ENCODE results near the gene RNF157. TPM values are rescaled to one million over a fixed set of nuclear protein-coding genes. Genes with fewer than 3 reads are reported as not detected.
A peak's percentile ranks its signal among the peaks of the same experiment; 100 is the strongest.

The RNF157 gene
- total and polyA plus RNA-seq, 9 of the 15 experiments (the other 6 are each of a cell fraction or from before 2014, with no cell fraction given), result 8.1 to 31.7 (median 20.8) TPM

DNA sequence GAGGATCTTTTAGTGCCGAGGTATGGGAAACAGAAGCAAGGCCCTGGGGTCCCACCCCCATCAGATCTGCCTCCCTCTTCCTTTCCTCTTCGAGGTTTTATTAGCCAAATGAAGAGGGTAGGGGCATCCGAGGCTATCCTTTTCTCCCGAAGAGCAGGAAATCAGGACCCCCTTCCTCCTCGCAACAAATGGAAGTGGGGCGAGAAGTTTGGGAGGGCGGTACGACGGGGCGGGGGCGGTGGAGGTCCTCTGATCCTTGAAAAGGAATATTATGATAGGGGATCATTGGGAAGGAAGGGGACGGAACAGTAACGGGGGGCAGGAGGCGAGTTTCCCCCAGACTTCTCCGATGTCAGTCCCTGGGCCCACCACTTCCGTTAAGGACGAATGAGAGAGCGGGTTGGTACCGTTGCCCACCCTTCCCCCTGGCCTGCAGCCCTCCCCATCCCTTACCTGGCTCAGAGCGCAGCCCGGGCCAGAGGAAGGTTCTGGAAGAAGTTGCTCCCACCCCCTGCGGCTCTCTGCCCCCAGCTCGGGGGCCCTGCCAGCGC, 99.6 kb downstream of the RNF157 start:
- no peaks in the 10 kb centered on the region for H3K79me2 ChIP-seq (ENCODE audit: control insufficient read depth, insufficient read depth, low read length)
- H3K9me3 ChIP-seq (replicated peaks; ENCODE audit: control insufficient read depth, insufficient read depth, low read depth, low read length), result no peaks in the 10 kb centered on the region
- FAIRE-seq, result no peak
- no peak for DNase-seq (ENCODE audit: extremely low read depth in 1 of 4, low spot score in 3 of 4)
- 0 out of 4 replicates have a peak overlapping the region, but pooled peaks of 1 of the 2 experiments have one; percentile 87 for H3K9ac ChIP-seq (ENCODE audit: insufficient read depth in 1 of 2, low read depth in 2 of 2, low read length in 2 of 2)
- BruUV-seq (replicated peaks), result no TSS peak
- peak overlapping the region; percentile 61; the same call in 1 of the 2 replicates for H3K4me2 ChIP-seq (ENCODE audit: insufficient read depth, low read length)
- H3K9me1 ChIP-seq (ENCODE audit: control insufficient read depth, insufficient read depth, low read length), result no peaks in the 10 kb centered on the region
- no peak overlapping the region for H2AFZ ChIP-seq (ENCODE audit: low read depth, low read length)
- CTCF ChIA-PET (ENCODE audit: low intra/inter-chr PET ratio), result interaction anchor here (1.5 kb wide), 1 partner anchor 139 kb away, joined by 5 read pairs; no protein-coding TSS in a partner anchor
- 7% methylated on average over 10 of the region's 24 CpGs for WGBS (ENCODE audit: insufficient coverage, low coverage, missing lambda C conversion rate)
- POLR2A ChIA-PET, result interaction anchor here (0.7 to 4.3 kb wide), 7 partner anchors 11 to 52 kb away, joined by 3 to 28 read pairs (median 4); no protein-coding TSS in a partner anchor
- peaks cover 5 to 48% of the 10 kb centered on the region in 2 experiments; a peak in 3 of 5 replicates for H3K4me1 ChIP-seq (replicated peaks in 1 of 2; ENCODE audit: control insufficient read depth in 2 of 2, insufficient read depth in 2 of 2, low read length in 2 of 2)
- ATAC-seq, result no peak; the same call in 2 of the 3 replicates
- in situ Hi-C loops (cut with MboI), result no loop called here
- TF ChIP-seq ZNF444 (CRISPR knock-in tag; IDR thresholded peaks at IDR 0.05), result no peak
- TF ChIP-seq CEBPB (tag; IDR thresholded peaks at IDR 0.05), result no peak
- TF ChIP-seq, protein P1, sequence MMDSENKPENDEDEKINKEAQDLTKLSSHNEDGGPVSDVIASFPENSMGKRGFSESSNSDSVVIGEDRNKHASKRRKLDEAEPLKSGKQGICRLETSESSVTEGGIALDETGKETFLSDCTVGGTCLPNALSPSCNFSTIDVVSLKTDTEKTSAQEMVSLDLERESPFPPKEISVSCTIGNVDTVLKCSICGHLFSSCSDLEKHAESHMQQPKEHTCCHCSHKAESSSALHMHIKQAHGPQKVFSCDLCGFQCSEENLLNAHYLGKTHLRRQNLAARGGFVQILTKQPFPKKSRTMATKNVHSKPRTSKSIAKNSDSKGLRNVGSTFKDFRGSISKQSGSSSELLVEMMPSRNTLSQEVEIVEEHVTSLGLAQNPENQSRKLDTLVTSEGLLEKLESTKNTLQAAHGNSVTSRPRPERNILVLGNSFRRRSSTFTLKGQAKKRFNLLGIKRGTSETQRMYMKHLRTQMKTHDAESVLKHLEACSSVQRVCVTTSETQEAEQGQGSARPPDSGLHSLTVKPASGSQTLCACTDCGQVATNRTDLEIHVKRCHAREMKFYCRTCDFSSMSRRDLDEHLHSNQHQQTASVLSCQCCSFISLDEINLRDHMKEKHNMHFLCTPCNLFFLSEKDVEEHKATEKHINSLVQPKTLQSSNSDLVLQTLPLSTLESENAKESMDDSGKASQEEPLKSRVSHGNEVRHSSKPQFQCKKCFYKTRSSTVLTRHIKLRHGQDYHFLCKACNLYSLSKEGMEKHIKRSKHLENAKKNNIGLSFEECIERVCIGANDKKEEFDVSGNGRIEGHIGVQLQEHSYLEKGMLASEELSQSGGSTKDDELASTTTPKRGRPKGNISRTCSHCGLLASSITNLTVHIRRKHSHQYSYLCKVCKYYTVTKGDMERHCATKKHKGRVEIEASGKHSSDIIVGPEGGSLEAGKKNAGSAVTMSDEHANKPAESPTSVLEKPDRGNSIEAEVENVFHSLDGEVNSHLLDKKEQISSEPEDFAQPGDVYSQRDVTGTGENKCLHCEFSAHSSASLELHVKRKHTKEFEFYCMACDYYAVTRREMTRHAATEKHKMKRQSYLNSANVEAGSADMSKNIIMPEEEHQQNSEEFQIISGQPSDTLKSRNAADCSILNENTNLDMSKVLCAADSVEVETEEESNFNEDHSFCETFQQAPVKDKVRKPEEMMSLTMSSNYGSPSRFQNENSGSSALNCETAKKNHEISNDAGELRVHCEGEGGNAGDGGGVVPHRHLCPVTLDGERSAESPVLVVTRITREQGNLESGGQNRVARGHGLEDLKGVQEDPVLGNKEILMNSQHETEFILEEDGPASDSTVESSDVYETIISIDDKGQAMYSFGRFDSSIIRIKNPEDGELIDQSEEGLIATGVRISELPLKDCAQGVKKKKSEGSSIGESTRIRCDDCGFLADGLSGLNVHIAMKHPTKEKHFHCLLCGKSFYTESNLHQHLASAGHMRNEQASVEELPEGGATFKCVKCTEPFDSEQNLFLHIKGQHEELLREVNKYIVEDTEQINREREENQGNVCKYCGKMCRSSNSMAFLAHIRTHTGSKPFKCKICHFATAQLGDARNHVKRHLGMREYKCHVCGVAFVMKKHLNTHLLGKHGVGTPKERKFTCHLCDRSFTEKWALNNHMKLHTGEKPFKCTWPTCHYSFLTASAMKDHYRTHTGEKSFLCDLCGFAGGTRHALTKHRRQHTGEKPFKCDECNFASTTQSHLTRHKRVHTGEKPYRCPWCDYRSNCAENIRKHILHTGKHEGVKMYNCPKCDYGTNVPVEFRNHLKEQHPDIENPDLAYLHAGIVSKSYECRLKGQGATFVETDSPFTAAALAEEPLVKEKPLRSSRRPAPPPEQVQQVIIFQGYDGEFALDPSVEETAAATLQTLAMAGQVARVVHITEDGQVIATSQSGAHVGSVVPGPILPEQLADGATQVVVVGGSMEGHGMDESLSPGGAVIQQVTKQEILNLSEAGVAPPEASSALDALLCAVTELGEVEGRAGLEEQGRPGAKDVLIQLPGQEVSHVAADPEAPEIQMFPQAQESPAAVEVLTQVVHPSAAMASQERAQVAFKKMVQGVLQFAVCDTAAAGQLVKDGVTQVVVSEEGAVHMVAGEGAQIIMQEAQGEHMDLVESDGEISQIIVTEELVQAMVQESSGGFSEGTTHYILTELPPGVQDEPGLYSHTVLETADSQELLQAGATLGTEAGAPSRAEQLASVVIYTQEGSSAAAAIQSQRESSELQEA (IDR thresholded peaks at IDR 0.05; ENCODE audit: low read depth), result no peak
- TF ChIP-seq ZKSCAN8 (CRISPR knock-in tag; IDR thresholded peaks at IDR 0.05), result no peak
- TF ChIP-seq POLR2H (tag; IDR thresholded peaks at IDR 0.05; ENCODE audit: low read depth), result no peak
- TF ChIP-seq, protein P2, sequence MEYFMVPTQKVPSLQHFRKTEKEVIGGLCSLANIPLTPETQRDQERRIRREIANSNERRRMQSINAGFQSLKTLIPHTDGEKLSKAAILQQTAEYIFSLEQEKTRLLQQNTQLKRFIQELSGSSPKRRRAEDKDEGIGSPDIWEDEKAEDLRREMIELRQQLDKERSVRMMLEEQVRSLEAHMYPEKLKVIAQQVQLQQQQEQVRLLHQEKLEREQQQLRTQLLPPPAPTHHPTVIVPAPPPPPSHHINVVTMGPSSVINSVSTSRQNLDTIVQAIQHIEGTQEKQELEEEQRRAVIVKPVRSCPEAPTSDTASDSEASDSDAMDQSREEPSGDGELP (CRISPR knock-in tag; IDR thresholded peaks at IDR 0.05; ENCODE audit: borderline replicate concordance), result no peak
- TF ChIP-seq POLR2AphosphoS2 (IDR thresholded peaks at IDR 0.05; ENCODE audit: low read length), result no peak
- no peak for TF ChIP-seq SMAD1 (IDR thresholded peaks at IDR 0.05; ENCODE audit: low read depth, low read length, partially characterized antibody)
- TF ChIP-seq PTBP1 (IDR thresholded peaks at IDR 0.05; ENCODE audit: low read depth, low read length), result no peak
- TF ChIP-seq, protein P3, sequence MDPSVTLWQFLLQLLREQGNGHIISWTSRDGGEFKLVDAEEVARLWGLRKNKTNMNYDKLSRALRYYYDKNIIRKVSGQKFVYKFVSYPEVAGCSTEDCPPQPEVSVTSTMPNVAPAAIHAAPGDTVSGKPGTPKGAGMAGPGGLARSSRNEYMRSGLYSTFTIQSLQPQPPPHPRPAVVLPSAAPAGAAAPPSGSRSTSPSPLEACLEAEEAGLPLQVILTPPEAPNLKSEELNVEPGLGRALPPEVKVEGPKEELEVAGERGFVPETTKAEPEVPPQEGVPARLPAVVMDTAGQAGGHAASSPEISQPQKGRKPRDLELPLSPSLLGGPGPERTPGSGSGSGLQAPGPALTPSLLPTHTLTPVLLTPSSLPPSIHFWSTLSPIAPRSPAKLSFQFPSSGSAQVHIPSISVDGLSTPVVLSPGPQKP (CRISPR knock-in tag; IDR thresholded peaks at IDR 0.05), result no peak
- TF ChIP-seq KLF16 (IDR thresholded peaks at IDR 0.05), result no peak
- peaks cover 5% of the 10 kb centered on the region; the same call in 1 of the 3 replicates for H3K36me3 ChIP-seq (ENCODE audit: control insufficient read depth, insufficient read depth, low read length)
- intact Hi-C loops (cut with micrococcal nuclease), result no loop called here
- H3K4me3 ChIP-seq, result no peak overlapping the region
- no peak overlapping the region for H3K27ac ChIP-seq (ENCODE audit: extremely low read depth, low read depth, low read length)
- H3K27me3 ChIP-seq (ENCODE audit: control insufficient read depth in 2 of 2, insufficient read depth in 2 of 2, low read length in 2 of 2), result peaks cover 32 to 51% of the 10 kb centered on the region in 2 experiments; a peak in 4 of 5 replicates
- peaks cover 14% of the 10 kb centered on the region for H4K20me1 ChIP-seq (replicated peaks; ENCODE audit: control insufficient read depth, insufficient read depth, low read length)
